Natural killer cell (primary cell): ENCODE results near the gene GLP2R. TPM values are rescaled to one million over a fixed set of nuclear protein-coding genes. Genes with fewer than 3 reads are reported as not detected.

ENCODE experiments used
- ATAC-seq, 3 donors: fragments of 150-1000 bp in 2 of 3; fragments of 200-7000 bp in 1 of 3; cut with Tn5 transposase; 1 replicate in 1 of 3; 2 replicates in 2 of 3; pipeline ENCODE4 v1.10.0; 2021; ENCODE audit warnings: mild to moderate bottlenecking in 2 of 3, moderate library complexity in 2 of 3
- DNase-seq, 2 donors: peaks; one replicate each; pipeline versions ENCODE4 v3.0.0 to v3.0.0-alpha.2; 2013 to 2021; ENCODE audit warnings: mixed read lengths in 1 of 2
- H3K27ac ChIP-seq: one replicate; pipeline ENCODE4 v1.5.1; 2013; ENCODE audit warnings: mild to moderate bottlenecking, low read length
- H3K27me3 ChIP-seq: one replicate; pipeline ENCODE4 v1.6.1; 2013; ENCODE audit warnings: low read length; ENCODE audit not compliant: control insufficient read depth, insufficient read depth
- H3K36me3 ChIP-seq: one replicate; pipeline ENCODE4 v1.6.1; 2013; ENCODE audit warnings: low read length; ENCODE audit not compliant: control insufficient read depth, insufficient read depth
- H3K4me1 ChIP-seq: one replicate; pipeline ENCODE4 v1.6.1; 2013; ENCODE audit warnings: low read length; ENCODE audit not compliant: control insufficient read depth, insufficient read depth
- H3K4me3 ChIP-seq: one replicate; pipeline ENCODE4 v1.5.1; 2013; ENCODE audit warnings: low read length
- H3K9me3 ChIP-seq: one replicate; pipeline ENCODE4 v1.6.1; 2013; ENCODE audit warnings: low read length; ENCODE audit not compliant: control insufficient read depth, insufficient read depth
- H3K27ac Mint-ChIP-seq, 2 donors: one replicate each; pipeline ENCODE4 v1.8.0; 2022; ENCODE audit warnings: mild to moderate bottlenecking in 2 of 2, mixed read lengths in 2 of 2, moderate library complexity in 1 of 2
- H3K27me3 Mint-ChIP-seq, 2 donors: one replicate each; pipeline ENCODE4 v1.8.0; 2022; ENCODE audit warnings: low read depth in 2 of 2, mixed read lengths in 2 of 2
- H3K36me3 Mint-ChIP-seq: one replicate; pipeline ENCODE4 v1.8.0; 2022; ENCODE audit warnings: mixed read lengths
- H3K4me1 Mint-ChIP-seq, 2 donors: one replicate each; pipeline ENCODE4 v1.8.0; 2022; ENCODE audit warnings: mixed read lengths in 2 of 2
- H3K4me3 Mint-ChIP-seq: one replicate; pipeline ENCODE4 v1.8.0; 2022; ENCODE audit warnings: mild to moderate bottlenecking, moderate library complexity, mixed read lengths
- H3K9me3 Mint-ChIP-seq, 2 donors: one replicate each; pipeline ENCODE4 v1.8.0; 2022; ENCODE audit warnings: mixed read lengths in 2 of 2
- CTCF ChIP-seq: fragments of 200-600 bp; IDR thresholded peaks from one replicate; pipeline ENCODE4 v1.8.0; 2022; ENCODE audit warnings: antibody characterized with exemption
- WGBS: methylation state at CpG from one replicate; pipeline ENCODE4 v1.1.7; 2013; ENCODE audit warnings: missing lambda C conversion rate; ENCODE audit not compliant: insufficient coverage; 5-methylcytosine and 5-hydroxymethylcytosine counted together
- intact Hi-C: fragments of 100-400 bp; cut with micrococcal nuclease; formaldehyde crosslinking; loops from one replicate; pipeline ENCODE4 v1.14.2; 2022
- total RNA-seq, 4 donors: library from RNA; stranded (reverse); fragments of 120-200 nt in 1 of 4; gene quantifications; one replicate each; pipeline versions ENCODE4 v1.2.3 to v1.2.4, GENCODE V29; 2013 to 2022

Gene GLP2R
- total RNA-seq, 3 donors from 2014 or later (not counting 1 experiment from before 2014, with no cell fraction given): not detected

GRCh38 chr17:9937241-9937761 lies 111.6 kb downstream of the GLP2R start:
- Mint-ChIP-seq H3K27me3 (no peaks in the 10 kb centered on the region), H3K9me3 (no peaks in the 10 kb centered on the region), H3K27ac (no peak overlapping the region), H3K4me1 (no peaks in the 10 kb centered on the region), H3K4me3 (no peak overlapping the region), H3K36me3 (no peaks in the 10 kb centered on the region)
- Histone ChIP-seq H3K4me3 (no peak overlapping the region), H3K27ac (no peak overlapping the region), H3K27me3 (no peaks in the 10 kb centered on the region), H3K9me3 (no peaks in the 10 kb centered on the region), H3K36me3 (peaks cover 64% of the 10 kb centered on the region), H3K4me1 (no peaks in the 10 kb centered on the region)
- no peak for ATAC-seq
- intact Hi-C loops: no loop called here
- no peak for TF ChIP-seq CTCF
- WGBS: 95% methylated on average over 13 of the region's 13 CpGs
- no peak for DNase-seq

GRCh38 chr17:9937901-9938300 lies 112.2 kb downstream of the GLP2R start:
- Histone ChIP-seq H3K36me3 (peaks cover 65% of the 10 kb centered on the region), H3K4me1 (no peaks in the 10 kb centered on the region), H3K9me3 (no peaks in the 10 kb centered on the region), H3K27me3 (no peaks in the 10 kb centered on the region), H3K27ac (no peak overlapping the region), H3K4me3 (no peak overlapping the region)
- TF ChIP-seq CTCF: no peak
- Mint-ChIP-seq H3K36me3 (no peaks in the 10 kb centered on the region), H3K4me3 (no peak overlapping the region), H3K9me3 (no peaks in the 10 kb centered on the region), H3K4me1 (no peaks in the 10 kb centered on the region), H3K27ac (no peak overlapping the region), H3K27me3 (no peaks in the 10 kb centered on the region)
- no peak for DNase-seq
- intact Hi-C loops: no loop called here
- ATAC-seq: no peak
- WGBS: 95% methylated on average over 9 of the region's 9 CpGs

GRCh38 chr17:9938764-9939163 lies 113.0 kb downstream of the GLP2R start:
- H3K9me3 ChIP-seq: no peaks in the 10 kb centered on the region

More at GRCh38 chr17:9938764-9939163, 113.0 kb downstream of the GLP2R start:
- Mint-ChIP-seq H3K4me1 (no peaks in the 10 kb centered on the region), H3K36me3 (no peaks in the 10 kb centered on the region), H3K9me3 (no peaks in the 10 kb centered on the region), H3K4me3 (no peak overlapping the region), H3K27ac (no peak overlapping the region), H3K27me3 (no peaks in the 10 kb centered on the region)
- ATAC-seq: no peak
- no peak overlapping the region for H3K4me3 ChIP-seq
- H3K27me3 ChIP-seq: no peaks in the 10 kb centered on the region
- DNase-seq: no peak
- 93% methylated on average over 1 of the region's 1 CpG for WGBS
- peaks cover 64% of the 10 kb centered on the region for H3K36me3 ChIP-seq
- no peaks in the 10 kb centered on the region for H3K4me1 ChIP-seq
- H3K27ac ChIP-seq: no peak overlapping the region
- TF ChIP-seq CTCF: no peak
- intact Hi-C loops: no loop called here
